Ishikawa (cell line): ENCODE results near the gene RNF31.

ENCODE experiments used
- CEBPB ChIP-seq: IDR thresholded peaks from 2 replicates; pipeline ENCODE4 v1.6.1; 2012
- CREB1 ChIP-seq: IDR thresholded peaks from 2 replicates; pipeline ENCODE4 v1.6.1; 2012; ENCODE audit warnings: low read depth
- EGR1 ChIP-seq: IDR thresholded peaks from 2 replicates; pipeline ENCODE4 v1.6.1; 2012
- EP300 ChIP-seq: IDR thresholded peaks from 2 replicates; pipeline ENCODE4 v1.6.1; 2012; ENCODE audit warnings: borderline replicate concordance
- FOXM1 ChIP-seq: IDR thresholded peaks from 2 replicates; pipeline ENCODE4 v1.6.1; 2012; ENCODE audit warnings: low read depth, borderline replicate concordance
- NFIC ChIP-seq: IDR thresholded peaks from 2 replicates; pipeline ENCODE4 v1.6.1; 2012
- RAD21 ChIP-seq: IDR thresholded peaks from 2 replicates; pipeline ENCODE4 v1.6.1; 2012; ENCODE audit warnings: low read depth
- TAF1 ChIP-seq: IDR thresholded peaks from 2 replicates; pipeline ENCODE4 v1.6.1; 2012; ENCODE audit warnings: low read depth, mild to moderate bottlenecking
- TCF12 ChIP-seq: IDR thresholded peaks from 2 replicates; pipeline ENCODE4 v1.6.1; 2012; ENCODE audit warnings: low read depth
- TEAD4 ChIP-seq: IDR thresholded peaks from 2 replicates; pipeline ENCODE4 v1.6.1; 2012
- YY1 ChIP-seq: IDR thresholded peaks from 2 replicates; pipeline ENCODE4 v1.6.1; 2012; ENCODE audit warnings: low read depth
- ZBTB7A ChIP-seq: IDR thresholded peaks from 2 replicates; pipeline ENCODE4 v1.6.1; 2012; ENCODE audit warnings: low read depth
- TF ChIP-seq, protein P1 (sequence below): IDR thresholded peaks from 2 replicates; pipeline ENCODE4 v1.6.1; 2012; ENCODE audit warnings: low read depth, mild to moderate bottlenecking
- TF ChIP-seq, protein P2 (sequence below): IDR thresholded peaks from 2 replicates; pipeline ENCODE4 v1.6.1; 2012
- TF ChIP-seq, protein P3 (sequence below): IDR thresholded peaks from 2 replicates; pipeline ENCODE4 v1.6.1; 2012

RNF31 gene

DNA sequence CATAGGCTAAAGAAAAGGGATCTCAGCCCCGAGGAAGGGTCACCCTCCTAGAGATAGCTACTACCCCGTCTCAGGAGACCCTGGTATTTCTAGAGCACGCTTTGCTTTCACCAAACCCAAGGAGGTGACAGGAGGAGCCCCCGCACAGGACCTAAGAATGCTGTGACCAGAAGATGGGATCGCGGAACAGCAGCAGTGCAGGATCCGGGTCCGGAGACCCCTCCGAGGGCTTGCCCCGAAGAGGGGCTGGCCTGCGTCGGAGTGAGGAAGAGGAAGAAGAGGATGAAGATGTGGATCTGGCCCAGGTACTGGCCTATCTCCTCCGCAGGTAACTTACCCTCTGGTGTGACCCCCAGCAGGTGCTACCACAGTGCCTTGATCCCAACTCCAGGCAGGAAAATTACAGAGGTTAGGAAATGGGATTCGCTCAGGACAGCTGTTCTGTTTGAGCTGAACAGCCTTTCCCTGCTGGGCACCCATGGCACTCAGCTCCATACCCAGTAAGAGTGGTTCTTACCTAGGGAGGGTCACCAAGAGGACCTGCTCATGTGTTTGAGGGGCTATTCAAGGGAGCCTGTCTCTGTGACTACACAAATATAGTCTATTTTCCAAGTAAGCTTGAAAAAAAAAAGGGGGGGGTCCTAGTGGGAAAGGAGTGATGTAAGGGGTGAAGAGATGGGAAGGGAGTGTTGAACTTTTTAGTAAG lies 31.7 kb upstream of the RNF31 start:
- TF ChIP-seq EP300 (no peak), NFIC (no peak), FOXM1 (no peak), CREB1 (no peak), TEAD4 (0 out of 2 replicates have a peak, but pooled peaks have one; percentile 15)
- TF ChIP-seq, protein P1, sequence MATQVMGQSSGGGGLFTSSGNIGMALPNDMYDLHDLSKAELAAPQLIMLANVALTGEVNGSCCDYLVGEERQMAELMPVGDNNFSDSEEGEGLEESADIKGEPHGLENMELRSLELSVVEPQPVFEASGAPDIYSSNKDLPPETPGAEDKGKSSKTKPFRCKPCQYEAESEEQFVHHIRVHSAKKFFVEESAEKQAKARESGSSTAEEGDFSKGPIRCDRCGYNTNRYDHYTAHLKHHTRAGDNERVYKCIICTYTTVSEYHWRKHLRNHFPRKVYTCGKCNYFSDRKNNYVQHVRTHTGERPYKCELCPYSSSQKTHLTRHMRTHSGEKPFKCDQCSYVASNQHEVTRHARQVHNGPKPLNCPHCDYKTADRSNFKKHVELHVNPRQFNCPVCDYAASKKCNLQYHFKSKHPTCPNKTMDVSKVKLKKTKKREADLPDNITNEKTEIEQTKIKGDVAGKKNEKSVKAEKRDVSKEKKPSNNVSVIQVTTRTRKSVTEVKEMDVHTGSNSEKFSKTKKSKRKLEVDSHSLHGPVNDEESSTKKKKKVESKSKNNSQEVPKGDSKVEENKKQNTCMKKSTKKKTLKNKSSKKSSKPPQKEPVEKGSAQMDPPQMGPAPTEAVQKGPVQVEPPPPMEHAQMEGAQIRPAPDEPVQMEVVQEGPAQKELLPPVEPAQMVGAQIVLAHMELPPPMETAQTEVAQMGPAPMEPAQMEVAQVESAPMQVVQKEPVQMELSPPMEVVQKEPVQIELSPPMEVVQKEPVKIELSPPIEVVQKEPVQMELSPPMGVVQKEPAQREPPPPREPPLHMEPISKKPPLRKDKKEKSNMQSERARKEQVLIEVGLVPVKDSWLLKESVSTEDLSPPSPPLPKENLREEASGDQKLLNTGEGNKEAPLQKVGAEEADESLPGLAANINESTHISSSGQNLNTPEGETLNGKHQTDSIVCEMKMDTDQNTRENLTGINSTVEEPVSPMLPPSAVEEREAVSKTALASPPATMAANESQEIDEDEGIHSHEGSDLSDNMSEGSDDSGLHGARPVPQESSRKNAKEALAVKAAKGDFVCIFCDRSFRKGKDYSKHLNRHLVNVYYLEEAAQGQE = no peak

DNA sequence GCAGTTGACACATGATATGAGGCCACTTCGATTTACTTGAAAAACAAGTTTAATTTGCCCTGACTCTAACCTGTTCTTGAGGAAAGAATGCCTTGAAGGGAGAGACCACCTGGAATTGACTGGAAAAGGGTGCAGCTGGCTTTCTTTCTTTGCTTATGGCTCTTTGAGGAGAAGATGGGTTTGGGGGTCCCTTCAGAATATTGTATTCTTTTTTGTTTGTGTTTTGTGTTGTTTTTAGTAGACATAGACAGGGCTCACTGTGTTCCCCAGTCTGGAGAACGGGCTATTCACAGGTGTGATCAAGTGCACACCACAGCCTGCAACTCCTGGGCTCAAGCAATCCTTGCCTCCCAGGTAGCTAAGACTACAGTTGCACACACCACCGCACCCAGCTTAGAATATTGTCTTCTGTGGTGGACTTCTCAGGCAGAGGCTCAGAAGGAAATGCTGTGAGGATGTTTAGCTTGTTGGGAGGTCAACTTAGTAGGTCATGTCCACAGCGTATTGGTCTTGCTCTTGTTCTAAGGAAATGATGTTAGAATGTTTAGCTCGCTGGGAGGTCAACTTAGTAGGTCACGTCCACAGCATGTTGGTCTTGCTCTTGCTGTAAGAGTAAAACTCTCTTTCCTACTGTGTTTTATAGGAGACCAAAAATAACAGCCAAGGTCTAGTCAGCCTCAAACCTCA lies 31.0 kb upstream of the RNF31 start:
- TF ChIP-seq EGR1 (no peak), YY1 (no peak), ZBTB7A (no peak), FOXM1 (no peak), RAD21 (no peak), CREB1 (no peak), TAF1 (no peak), EP300 (no peak), TEAD4 (no peak), TCF12 (no peak), NFIC (no peak), CEBPB (no peak)
- TF ChIP-seq, protein P2, sequence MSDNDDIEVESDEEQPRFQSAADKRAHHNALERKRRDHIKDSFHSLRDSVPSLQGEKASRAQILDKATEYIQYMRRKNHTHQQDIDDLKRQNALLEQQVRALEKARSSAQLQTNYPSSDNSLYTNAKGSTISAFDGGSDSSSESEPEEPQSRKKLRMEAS = no peak
- TF ChIP-seq, protein P3, sequence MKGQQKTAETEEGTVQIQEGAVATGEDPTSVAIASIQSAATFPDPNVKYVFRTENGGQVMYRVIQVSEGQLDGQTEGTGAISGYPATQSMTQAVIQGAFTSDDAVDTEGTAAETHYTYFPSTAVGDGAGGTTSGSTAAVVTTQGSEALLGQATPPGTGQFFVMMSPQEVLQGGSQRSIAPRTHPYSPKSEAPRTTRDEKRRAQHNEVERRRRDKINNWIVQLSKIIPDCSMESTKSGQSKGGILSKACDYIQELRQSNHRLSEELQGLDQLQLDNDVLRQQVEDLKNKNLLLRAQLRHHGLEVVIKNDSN = no peak
- TF ChIP-seq, protein P1 = no peak

DNA sequence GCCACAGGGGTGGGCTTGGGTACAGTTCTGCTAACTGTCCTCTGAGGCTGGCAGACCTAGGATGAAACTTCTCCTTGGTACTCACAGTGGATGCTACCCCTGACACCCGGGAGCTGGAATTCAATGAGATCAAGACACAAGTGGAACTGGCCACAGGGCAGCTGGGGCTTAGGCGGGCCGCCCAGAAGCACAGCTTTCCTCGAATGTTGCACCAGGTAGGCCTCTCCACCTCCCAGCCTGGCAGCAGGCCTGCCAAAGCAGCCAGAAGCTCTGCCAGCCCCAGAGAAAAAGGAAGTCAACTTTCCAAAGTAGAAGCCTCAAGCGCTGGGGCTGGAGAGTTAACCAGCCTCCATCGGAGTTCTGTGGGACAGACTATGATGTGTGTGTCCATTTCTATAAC lies 30.1 kb upstream of the RNF31 start:
- TF ChIP-seq RAD21 (no peak), FOXM1 (no peak), CREB1 (no peak), CEBPB (no peak), NFIC (no peak), TEAD4 (no peak), YY1 (no peak), TCF12 (no peak), EGR1 (no peak), ZBTB7A (no peak), EP300 (no peak)
- TF ChIP-seq, protein P2 = no peak
- TF ChIP-seq, protein P3 = no peak
- TF ChIP-seq, protein P1 = no peak

DNA sequence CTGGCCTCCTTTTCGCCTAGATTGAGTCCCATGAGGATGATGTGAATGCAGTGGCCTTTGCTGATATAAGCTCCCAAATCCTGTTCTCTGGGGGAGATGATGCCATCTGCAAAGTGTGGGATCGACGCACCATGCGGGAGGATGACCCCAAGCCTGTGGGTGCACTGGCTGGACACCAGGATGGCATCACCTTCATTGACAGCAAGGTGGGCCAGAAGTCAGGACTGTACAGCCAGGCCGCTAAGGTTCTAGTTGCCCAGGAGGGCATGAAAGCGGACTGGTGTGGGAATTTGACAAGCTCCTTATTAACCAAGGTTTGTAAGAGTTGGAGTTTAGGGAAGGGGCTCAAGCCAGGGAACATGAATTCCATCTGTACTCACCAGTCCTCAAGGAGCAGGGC lies 27.6 kb upstream of the RNF31 start:
- TF ChIP-seq EP300 (no peak), TAF1 (no peak), EGR1 (no peak), NFIC (no peak), RAD21 (no peak), TCF12 (no peak), CEBPB (no peak), YY1 (no peak)
- TF ChIP-seq, protein P1 = no peak
